Body of pancreas (tissue), 4 donors: ENCODE results near the gene PRSS38. TPM values are rescaled to one million over a fixed set of nuclear protein-coding genes. Genes with fewer than 3 reads are reported as not detected.
"Not testable (repeated sequence)": the region's sequence is repeated elsewhere in the genome, so short reads cannot be mapped to it uniquely, and the experiment has no call there.

Experiments used
- ATAC-seq: fragments of 150-250 bp; one replicate; pipeline ENCODE4 v1.9.1; 2016
- DNase-seq, 4 donors: peaks; one replicate each; pipeline ENCODE4 v3.0.0-alpha.2; 2019
- H3K27ac ChIP-seq, 4 donors: fragments of 200-600 bp; sonication (generic); 1 replicate in 3 of 4; 2 replicates in 1 of 4; pipeline versions ENCODE4 v1.5.1 to v1.6.1; 2016 to 2019; ENCODE audit warnings: mild to moderate bottlenecking in 1 of 4, mixed read lengths in 1 of 4, moderate library complexity in 1 of 4
- H3K27me3 ChIP-seq, 2 donors: fragments of 200-600 bp; sonication (generic); one replicate each; pipeline ENCODE4 v1.6.0; 2016; ENCODE audit warnings: mild to moderate bottlenecking in 1 of 2
- H3K36me3 ChIP-seq, 2 donors: fragments of 200-600 bp; sonication (generic); replicated peaks in 1 of 2; 2 replicates each; pipeline ENCODE4 v1.5.1; 2016; ENCODE audit warnings: low read depth in 2 of 2; ENCODE audit not compliant: insufficient read depth in 1 of 2
- H3K4me1 ChIP-seq: fragments of 200-600 bp; sonication (generic); one replicate; pipeline ENCODE4 v1.6.0; 2016
- H3K4me3 ChIP-seq, 2 donors: fragments of 200-600 bp; sonication (generic); 1 replicate in 1 of 2; 2 replicates in 1 of 2; pipeline ENCODE4 v1.5.1; 2016 to 2019
- H3K9me3 ChIP-seq, 3 donors: fragments of 200-600 bp; sonication (generic); 1 replicate in 2 of 3; 2 replicates in 1 of 3; pipeline ENCODE4 v1.5.1; 2016
- CTCF ChIP-seq, 7 experiments: fragments of 450-650 bp in 4 of 7; fragments of 200-600 bp in 3 of 7; sonication (generic) in 3 of 7; IDR thresholded peaks; one replicate each; pipeline ENCODE4 v1.5.1; 2016 to 2019; ENCODE audit warnings: antibody characterized with exemption in 7 of 7
- POLR2A ChIP-seq, 3 donors: fragments of 450-650 bp; IDR thresholded peaks; one replicate each; pipeline ENCODE4 v1.6.1; 2016; ENCODE audit warnings: antibody characterized with exemption in 3 of 3, mild to moderate bottlenecking in 2 of 3
- WGBS, 2 donors: methylation state at CpG; one replicate each; pipeline ENCODE4 v1.1.5; 2017; 5-methylcytosine and 5-hydroxymethylcytosine counted together
- intact Hi-C: fragments of 100-400 bp; cut with DNase I; formaldehyde crosslinking; loops from one replicate; pipeline ENCODE4 v1.15.1; 2023
- total RNA-seq, 2 donors: library from RNA; depleted of rRNA; stranded (reverse); fragments of >200 nt; gene quantifications; one replicate each; pipeline ENCODE4 v1.1.0, GENCODE V29; 2016

The PRSS38 gene
- total RNA-seq, 2 donors from 2014 or later: not detected

DNA sequence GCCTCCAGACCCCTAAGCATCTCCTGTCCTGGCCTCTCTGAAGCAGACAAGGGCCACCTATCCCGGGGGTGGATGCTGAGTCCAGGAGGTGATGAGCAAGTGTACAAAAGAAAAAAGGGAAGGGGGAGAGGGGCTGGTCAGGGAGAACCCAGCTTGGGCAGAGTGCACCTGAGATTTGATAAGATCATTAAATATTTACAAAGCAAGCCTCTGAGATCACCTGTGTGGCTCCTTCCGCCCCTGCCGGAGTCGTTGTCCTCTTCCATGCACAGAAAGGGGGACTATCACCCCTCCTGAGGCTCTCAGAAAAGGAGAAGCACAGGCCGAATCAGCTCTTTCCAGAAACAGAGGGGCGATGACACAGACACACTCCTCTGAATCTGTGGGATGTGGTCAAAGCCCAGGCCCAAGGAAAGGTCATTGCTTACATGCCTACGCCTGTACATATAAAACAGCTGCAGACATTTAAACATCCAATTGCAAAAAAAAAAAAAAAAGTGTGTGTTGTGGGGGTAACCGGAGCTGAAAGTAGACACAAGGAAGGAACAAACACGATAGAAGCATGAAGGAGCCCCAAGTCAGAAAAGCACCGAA is 30.9 kb downstream of the PRSS38 start:
- H3K36me3 ChIP-seq: no peaks in the 10 kb centered on the region
- no peak for DNase-seq
- no peak for ATAC-seq
- H3K27ac ChIP-seq: no peak overlapping the region
- H3K4me1 ChIP-seq: no peaks in the 10 kb centered on the region
- peaks cover 0 to 15% (median 0%) of the 10 kb centered on the region in 3 donors for H3K9me3 ChIP-seq
- 35 to 50% methylated on average over 10 of the region's 10 CpGs for WGBS, 2 donors
- no peak for TF ChIP-seq POLR2A (IDR thresholded peaks at IDR 0.05)
- TF ChIP-seq CTCF (IDR thresholded peaks at IDR 0.05): no peak
- intact Hi-C loops: no loop called here
- H3K4me3 ChIP-seq: no peak overlapping the region
- H3K27me3 ChIP-seq: no peaks in the 10 kb centered on the region

DNA sequence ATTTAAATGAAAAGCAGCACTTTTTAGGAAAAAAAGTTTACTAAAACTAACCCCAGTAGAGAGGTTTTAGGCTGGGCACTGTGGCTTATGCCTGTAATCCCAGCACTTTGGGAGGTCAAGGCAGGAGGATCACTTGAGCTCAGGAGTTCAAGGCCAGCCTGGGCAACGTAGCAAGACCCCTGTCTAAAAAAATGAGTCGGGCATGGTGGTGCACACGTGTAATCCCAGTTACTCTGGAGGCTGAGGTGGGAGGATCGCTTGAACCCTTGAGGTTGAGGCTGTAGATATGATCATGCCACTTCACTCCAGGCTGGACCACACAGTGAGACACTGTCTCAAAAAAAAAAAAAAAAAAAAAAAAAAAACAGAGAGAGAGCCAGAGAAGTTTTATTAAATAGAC is 31.6 kb downstream of the PRSS38 start:
- ATAC-seq, H3K4me3 ChIP-seq, DNase-seq, H3K4me1 ChIP-seq, H3K36me3 ChIP-seq, intact Hi-C loops, H3K27me3 ChIP-seq, H3K27ac ChIP-seq: not testable (repeated sequence)
- WGBS, 2 donors: 70 to 81% methylated on average over 4 of the region's 4 CpGs
- H3K9me3 ChIP-seq: peaks cover 0 to 15% (median 0%) of the 10 kb centered on the region in 3 donors

- DNase-seq (no peak), ATAC-seq (no peak)
- H3K36me3 ChIP-seq: no peaks in the 10 kb centered on the region
- whole genome bisulfite sequencing, 2 donors: 67 to 69% methylated on average over 3 of the region's 3 CpGs
- no peaks in the 10 kb centered on the region for H3K4me1 ChIP-seq
- no peak overlapping the region for H3K4me3 ChIP-seq
- H3K27me3 ChIP-seq: no peaks in the 10 kb centered on the region
- TF ChIP-seq POLR2A (IDR thresholded peaks at IDR 0.05) (no peak), CTCF (IDR thresholded peaks at IDR 0.05) (no peak)
- H3K9me3 ChIP-seq: peaks cover 0 to 15% (median 0%) of the 10 kb centered on the region in 3 donors
- H3K27ac ChIP-seq: no peak overlapping the region
- intact Hi-C loops: no loop called here
Observed at GRCh38 chr1:227848430-227848932, 33.0 kb downstream of the PRSS38 start.

DNA sequence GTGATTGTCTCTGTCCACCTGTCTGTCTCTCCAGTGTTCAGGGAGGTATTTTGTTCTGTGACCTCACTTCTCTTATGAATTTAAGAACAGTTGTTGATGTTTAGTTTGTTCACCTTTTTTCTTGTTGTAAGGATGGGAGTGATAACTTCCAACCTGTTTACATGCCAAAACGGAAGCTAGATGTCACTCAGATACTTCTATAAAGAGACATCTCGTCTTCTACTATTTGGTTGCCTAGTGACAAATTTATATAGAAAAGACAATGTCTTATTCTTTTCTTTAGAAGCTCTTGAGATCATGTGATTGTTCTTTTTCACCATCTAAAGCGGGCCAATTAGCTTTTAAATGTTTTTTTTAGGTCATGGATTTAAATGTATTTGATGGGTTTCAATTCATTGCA is 33.8 kb downstream of the PRSS38 start:
- Histone ChIP-seq H3K27me3 (no peaks in the 10 kb centered on the region), H3K36me3 (no peaks in the 10 kb centered on the region), H3K27ac (no peak overlapping the region), H3K4me3 (no peak overlapping the region), H3K9me3 (peaks cover 0 to 15% (median 0%) of the 10 kb centered on the region in 3 donors), H3K4me1 (no peaks in the 10 kb centered on the region)
- DNase-seq (no peak), ATAC-seq (no peak)
- intact Hi-C loops: no loop called here
- TF ChIP-seq CTCF (IDR thresholded peaks at IDR 0.05) (no peak), POLR2A (IDR thresholded peaks at IDR 0.05) (no peak)
- WGBS, 2 donors: 44 to 46% methylated on average over 3 of the region's 3 CpGs

DNA sequence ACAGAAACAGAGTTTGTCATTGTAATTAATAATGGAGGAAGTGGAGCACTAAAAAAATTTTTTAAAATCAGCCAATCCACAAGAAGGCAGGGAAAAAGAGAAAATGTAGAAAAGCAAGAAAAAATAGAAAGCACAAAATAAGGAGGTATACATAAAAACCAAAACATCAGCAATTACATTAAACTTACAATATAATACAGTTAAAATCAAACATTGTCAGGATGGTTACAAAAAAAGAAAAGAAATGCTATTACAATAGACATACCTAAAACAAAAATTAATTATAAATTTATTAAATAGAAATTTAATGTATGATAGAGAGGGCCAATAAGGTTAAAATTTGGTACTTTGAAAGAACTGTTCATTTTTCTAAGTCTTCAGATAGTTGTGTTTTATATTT is 38.7 kb downstream of the PRSS38 start:
- H3K27ac ChIP-seq: no peak overlapping the region
- intact Hi-C loops: no loop called here
- DNase-seq: no peak
- no peaks in the 10 kb centered on the region for H3K4me1 ChIP-seq
- no peaks in the 10 kb centered on the region for H3K36me3 ChIP-seq
- peaks cover 0 to 3% (median 0%) of the 10 kb centered on the region in 3 donors for H3K9me3 ChIP-seq
- ATAC-seq: no peak
- H3K4me3 ChIP-seq: no peak overlapping the region
- H3K27me3 ChIP-seq: no peaks in the 10 kb centered on the region
- TF ChIP-seq CTCF (IDR thresholded peaks at IDR 0.05) (no peak), POLR2A (IDR thresholded peaks at IDR 0.05) (no peak)
